Ecto neural progenitor cell (in vitro differentiated cells): Measurements from ENCODE around the gene GPC6.

ENCODE experiments used
- DNase-seq: peaks from one replicate; pipeline ENCODE4 v3.0.0-alpha.2; 2018; ENCODE audit warnings: low spot score

Gene GPC6

DNA sequence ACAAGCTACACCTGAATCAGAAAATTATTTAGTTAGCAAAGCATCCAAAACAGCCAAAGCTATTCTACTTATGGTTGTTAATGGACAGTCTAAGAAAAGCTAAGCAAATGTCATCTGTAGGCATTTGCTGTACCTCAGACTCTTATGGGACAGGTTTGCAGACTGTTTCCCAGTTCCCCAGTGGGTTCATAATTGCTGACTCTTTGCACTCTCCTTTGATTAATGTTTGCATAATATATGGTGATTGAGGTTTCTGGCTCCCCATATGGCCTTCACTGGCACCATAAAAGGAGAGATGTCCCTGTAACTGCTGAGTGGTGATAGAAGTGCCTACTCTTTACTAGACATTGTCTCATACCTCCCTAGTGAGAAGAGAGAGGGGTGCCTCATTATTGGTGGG is 142.1 kb downstream of the GPC6 start:
- DNase-seq: no peak

DNA sequence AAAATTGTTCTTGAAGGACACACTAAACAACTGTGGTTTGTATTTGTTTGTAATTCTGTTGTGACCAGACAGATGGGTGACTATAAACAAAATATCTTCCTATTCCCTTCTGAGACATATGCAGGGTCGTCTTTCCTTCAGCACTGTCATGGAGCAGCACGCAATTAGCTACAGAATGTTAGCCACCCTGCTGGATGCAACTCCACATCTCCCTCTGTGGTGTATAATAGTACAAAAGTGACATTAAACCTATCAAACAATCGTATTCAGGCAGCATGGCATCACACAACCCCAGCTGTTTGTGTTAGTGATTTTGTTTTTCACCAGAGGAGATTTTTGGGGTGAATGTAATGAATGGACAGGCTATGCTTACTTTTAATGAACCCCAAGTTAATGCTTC is 146.2 kb downstream of the GPC6 start:
- DNase-seq: no peak

DNA sequence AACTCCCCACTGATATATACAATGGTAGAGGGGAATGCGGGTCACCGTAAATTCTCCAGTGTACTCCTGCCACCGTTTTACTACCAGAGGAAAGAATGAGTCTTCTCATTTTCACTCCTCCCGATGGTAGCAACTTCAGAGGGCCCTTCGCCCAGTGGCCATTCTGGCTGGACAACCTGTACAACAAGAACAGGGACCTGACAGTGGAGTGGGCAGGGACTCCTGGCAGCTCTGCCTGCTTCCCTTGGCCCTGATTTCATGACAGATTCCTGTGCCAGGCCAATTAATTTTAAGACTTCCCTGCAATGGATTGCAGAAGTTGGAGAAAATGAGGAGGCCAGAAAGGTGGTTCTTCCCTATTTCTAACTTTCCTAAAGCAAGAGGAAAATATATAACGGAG is 148.9 kb downstream of the GPC6 start:
- DNase-seq: no peak

DNA sequence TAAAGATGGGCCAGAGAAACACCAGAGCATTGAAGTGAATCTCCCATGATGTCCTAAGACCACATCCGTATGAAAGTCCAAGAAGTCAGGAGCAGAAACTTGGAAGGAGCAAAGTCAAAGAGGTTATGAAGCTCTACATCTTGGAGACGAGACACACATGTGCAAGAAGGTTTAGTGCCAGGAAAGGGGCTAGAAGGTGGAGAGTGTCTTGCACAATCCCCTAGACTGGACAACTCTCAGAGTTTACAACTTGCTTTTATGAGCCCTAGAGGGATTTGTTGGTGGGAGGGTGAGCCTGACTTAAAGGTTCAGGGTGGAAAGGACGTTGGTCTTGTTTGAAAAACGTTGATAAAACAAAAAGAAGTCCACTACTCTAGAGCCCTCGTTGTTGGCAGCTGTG is 150.6 kb downstream of the GPC6 start:
- no peak for DNase-seq

DNA sequence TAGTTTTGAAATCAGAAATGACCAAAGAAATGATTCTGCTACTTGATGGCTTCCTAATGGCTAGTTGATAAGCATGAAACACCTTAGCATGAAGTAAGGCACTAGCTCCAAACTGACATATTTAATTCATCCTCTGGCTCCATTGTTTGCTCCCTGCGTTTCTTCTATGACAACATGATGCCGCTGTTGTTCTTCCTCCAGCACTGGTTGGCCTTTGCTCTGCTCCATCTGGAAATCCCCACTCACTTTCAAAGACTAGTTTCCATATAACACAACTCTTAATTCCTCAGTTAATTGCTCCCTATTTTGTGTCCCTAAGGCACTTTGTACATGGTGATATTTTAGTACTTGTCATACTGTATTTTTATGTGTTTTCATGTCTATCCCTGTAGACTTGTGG is 151.6 kb downstream of the GPC6 start:
- no peak for DNase-seq

DNA sequence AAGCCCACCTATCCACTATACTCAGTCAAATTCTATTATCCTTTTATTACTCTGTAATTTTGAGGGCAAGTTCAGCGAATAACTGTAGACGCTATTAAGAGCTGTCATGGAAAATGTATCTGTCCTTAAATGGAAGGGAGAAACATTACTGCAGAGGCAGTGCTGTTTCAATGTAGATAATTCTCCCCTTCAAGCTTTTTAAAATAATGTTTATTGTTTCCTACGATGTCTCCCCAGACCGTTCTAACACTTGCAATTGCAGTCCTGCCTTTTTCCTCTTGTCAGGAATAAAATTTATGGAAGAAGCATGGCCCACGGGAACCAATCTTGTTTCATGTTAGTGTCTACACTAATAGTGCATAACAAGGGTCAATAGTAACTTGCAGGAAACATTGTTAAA is 159.5 kb downstream of the GPC6 start:
- no peak for DNase-seq

DNA sequence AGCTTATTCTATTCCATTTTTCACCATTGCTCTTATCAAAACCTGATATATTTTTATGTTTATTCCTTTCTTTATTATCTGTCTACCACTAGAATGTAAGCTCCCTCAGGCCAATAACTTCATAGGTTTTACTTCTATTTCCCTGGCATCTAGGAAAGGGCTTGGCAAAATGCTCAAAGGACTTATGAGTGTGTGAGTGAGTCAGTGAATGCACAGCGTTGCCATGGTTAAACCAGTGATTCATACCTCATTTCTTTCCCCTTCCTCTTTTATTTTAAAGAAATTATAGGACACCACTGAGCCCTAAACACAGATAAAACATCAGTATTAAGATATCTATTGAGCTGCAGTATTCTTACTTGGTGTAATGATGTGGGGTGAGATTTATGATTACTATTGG is 162.1 kb downstream of the GPC6 start:
- no peak for DNase-seq

DNA sequence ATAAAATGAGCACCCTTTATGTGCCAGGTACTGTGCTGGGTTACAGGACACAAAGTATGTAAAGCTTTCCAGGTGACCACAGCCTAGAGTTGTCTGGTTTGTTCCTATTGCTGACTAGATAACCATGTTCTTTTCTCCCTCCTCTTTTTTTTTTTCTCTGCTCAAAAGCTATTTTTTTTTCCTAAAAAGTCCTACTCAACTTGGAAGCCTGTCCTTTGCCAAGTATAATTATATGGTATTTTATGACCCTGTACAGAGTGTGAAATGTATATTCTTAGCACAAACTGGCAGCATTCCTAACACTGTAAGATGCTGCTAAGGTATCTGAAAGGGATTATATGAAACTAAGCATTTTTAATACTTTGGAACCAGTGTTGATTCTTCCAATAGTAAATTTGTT is 171.0 kb downstream of the GPC6 start:
- no peak for DNase-seq

DNA sequence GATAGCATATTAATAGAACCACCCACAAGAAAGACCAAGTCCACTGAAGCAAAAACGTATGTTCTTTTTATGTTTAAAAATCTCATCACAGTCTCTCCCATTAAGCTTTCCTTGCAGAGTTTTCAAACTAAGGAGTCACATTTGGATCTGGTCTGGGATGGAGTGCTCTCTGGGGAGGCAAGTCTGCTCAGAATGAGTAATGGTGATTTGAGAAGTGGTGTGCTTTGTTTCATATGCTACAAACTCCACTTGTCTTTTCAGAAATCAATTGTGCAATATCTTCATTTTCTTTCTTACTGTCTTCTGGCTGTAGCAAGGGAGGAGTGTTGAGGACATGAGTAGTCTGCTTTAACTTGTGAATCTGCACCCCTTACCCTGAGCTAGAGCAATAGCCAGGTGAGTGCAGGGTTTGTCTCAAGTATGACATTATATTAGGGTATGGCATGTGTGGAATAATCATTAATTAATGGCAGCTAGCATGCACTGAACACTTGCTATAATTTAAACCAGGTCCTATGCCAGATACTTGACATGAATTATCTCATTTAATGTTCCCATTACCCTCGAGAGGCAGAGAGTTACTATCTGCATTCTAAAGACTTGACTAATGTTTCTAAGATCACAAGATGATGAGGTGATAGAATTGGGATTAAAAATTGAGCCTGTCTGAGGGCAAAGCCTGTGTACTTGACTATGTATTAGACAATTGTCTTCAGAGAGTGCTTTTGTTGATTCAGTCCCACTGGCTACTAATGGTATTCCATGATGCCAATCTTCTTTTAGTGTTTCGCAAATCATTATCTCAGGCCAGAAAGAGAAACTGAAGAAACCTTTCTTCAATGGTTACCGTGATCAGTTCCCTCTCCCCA is 171.8 kb downstream of the GPC6 start:
- no peak for DNase-seq

DNA sequence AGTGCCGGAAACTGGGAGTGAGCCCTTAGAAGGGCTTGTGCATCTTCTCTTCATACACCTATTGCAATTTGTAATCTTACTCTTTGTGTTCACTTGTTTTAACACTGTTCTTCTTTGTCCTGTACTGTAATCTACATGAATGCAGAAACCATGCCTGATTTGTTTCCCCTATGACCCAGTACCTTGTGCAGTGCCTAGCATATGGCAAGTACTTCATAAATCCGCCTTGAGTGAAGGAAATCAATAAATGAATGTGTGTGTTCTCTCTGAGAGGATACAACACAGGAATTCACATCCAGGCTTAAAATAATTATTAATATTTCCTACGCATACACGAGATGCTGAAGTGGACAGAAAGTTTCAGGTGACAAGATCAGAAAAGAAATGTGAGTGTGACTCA is 172.6 kb downstream of the GPC6 start:
- no peak for DNase-seq

DNA sequence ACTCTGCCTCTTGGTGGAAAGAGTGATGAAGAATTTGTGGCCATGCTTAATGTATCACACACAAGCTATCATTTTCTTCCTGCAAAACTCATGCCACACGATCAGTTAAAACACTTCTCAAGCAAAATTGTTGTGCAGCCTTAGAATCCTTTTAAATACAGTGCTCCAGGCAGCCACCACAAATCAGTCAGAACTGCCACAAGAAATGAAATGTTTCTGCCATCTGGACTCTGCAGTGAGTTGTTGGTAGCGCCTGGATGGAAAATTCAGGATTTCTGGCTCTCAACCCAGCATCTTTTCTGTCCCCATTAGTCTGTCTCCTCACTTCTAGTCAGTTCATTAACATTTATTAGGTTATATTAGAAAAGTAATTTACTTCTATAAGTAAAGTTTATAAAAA is 179.5 kb downstream of the GPC6 start:
- no peak for DNase-seq

DNA sequence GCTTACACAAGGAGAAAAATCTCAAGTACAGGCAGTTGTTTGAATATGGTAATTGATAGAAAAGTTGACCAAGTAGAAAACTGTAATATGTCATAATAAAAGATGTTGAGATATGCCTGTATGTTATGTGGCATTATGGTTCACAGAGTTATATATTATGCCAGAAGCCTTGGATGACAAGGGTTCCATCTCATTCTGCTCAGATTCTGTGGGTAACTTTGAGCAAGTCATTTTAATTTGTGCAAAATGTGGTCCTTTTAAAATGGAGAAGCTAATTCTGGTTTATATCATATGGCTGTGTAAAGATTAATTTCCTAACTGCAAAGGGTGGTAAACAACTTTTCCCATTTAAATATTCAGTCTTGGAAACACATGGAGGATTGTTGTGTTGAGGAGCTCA is 180.9 kb downstream of the GPC6 start:
- no peak for DNase-seq

DNA sequence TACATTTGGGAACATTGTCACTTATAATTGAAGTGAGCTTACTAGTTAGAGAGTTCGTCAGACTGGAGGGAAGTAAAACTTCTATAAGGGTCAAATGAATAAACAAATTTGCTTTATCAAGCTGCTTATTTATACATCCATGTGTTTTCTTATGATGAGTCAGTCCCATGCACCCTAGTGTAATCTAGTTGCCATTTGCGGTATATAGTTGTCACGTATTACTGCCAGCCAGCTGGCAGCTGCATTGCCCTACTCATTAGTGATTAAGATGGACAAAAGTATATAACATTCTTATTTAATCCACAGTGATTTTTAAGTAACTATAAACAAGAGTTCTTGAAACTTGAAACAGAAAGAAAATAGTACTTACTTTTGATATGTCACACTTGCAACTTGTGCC is 182.4 kb downstream of the GPC6 start:
- no peak for DNase-seq

DNA sequence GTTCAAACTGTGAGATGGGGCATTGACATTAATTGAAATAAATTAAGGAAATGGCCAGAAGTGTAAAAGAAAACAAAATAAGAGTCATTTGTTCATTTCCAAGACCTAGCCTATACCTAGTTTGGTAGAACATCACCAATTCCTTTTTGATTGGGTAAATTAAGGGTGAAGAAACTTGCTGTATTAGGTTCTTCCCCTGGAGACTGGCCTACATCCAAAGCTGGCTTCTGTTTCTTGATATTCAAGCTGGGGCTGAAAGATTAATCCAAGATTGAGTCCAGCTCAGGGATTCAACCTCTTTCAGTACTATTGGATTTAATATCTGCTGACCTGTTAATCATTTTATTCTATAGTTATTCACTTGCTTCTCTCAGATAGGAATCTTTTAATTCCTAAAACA is 183.2 kb downstream of the GPC6 start:
- no peak for DNase-seq

DNA sequence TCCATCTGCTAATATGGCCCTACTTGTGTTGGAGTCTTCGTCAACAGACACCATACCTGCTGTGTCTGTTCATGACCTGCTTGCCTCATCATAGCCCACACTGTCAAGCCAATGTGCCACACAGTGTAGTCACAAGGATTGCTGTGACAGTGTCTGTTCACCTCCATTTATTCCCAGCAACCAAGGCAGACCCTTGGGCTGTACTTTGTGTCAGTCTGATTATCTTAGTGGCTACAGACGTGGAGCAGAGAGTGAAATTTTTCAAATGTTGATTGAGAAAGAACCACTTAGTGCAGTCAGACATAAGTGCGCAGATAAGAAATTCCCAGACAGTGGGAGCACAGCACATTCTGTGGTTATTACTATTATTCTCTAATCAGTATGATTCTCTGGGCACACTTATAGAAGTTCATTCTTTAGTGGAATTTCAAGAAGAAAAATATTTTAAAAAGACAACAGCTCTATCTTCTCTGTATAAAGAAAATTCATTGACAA is 184.6 kb downstream of the GPC6 start:
- DNase-seq: no peak

DNA sequence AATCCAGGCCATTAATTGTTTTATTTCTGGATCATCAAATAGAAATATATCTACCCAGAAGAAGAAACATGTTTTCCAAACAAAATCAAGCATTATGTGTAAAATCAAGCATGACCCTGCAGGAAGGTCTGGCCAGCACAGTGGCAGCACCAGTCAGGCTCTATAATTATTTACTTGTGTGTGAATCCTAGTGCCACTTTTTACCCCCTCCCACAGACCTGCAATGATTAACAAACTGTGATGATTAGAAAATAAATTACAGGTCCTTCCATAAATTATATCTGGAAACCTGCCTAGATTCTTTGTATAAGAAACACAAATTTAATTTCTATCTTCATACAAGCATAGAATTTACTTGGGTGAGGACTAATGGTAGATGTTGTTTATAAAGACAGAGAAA is 186.1 kb downstream of the GPC6 start:
- DNase-seq: no peak

DNA sequence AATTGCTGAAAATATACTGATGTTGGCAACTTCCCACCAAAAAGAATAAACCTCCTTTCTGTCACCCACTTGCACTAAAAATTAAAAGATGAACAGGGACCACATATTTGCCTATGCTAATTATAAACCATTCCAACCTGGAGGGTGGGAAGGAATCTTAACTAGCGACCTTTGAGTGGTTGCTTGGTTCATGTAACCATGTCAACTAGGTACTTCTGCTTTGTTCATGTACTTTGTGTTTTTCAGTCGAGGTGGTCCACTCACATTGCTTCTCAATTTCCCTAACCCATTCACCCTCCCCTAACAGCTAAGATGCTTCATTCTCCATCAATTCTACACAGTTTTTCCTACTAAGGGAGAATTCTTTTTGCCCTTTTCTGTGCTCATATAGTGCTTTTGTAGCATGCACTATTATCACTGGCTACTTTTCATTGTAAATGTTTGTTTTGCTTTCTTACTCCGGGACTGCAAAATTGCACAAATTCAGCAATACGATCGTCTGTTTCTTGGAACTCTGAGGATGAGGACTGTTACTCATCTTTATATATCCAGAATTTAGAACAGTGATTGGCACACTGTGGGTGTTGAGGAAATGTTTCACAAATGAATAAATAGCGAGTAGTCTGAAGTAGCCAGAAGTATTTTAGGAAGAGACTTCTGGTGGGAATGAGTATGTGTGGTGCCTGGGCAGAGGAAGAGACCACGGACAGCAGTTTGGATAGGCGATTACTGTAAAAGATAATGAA is 187.5 kb downstream of the GPC6 start:
- DNase-seq: no peak

DNA sequence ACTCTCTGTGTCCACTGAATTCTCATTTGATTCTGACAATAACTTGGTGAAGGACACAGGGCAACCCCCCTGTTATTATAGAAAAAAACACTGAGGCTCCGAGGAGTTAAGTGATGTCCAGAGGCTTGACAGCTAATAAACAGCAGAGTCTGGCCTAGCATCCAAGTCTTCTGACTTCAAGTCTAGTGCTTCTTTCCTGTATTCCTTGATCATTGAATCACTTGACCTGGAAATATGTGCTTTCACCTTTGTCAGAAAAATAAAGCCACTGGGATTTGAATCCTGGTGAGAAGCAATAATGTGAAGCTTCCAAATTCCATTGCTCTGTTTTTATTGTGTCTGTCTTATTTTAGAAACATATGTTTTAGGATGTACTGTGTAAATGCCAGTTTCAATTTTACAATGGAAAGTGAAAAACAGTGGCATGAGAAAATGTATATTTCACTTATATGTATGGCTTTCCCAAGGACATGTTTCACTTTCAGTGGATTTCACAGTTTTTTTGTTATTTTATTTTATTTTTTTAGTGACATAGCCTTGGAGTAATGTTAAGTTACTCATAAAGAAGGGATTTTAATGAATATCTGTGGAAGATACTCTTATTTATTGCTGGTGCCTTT is 190.2 kb downstream of the GPC6 start:
- DNase-seq: no peak

DNA sequence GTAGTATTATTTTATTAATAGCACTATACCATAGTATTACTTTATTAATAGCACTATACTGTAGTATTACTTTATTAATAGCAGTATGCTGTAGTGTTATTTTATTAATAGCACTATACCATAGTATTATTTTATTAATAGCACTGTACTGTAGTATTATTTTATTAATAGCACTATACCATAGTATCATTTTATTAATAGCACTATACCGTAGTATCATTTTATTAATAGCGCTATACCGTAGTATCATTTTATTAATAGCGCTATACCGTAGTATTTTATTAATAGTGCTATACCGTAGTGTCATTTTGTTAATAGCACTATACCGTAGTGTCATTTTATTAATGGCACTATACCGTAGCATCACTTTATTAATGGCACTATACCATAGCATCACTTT is 191.8 kb downstream of the GPC6 start:
- DNase-seq: no peak

DNA sequence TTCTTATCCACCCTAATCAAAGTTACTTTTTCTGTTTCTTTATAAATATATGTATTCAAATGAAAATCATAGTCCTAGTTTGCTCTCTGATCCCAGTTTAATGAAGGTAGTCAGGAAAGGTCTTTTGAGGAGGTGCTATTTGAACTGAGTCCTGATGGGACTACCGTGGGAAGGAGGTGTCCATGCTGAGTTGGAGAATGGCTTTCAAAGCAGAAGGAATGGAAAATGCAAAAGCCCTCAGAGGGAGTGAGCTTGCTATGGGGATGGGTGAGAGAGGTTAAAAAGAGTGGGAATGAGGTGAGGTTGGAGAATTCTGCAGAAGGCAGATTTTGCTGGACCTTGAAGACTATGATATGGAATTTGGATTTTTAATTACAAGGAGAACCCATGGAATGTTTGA is 193.6 kb downstream of the GPC6 start:
- no peak for DNase-seq

DNA sequence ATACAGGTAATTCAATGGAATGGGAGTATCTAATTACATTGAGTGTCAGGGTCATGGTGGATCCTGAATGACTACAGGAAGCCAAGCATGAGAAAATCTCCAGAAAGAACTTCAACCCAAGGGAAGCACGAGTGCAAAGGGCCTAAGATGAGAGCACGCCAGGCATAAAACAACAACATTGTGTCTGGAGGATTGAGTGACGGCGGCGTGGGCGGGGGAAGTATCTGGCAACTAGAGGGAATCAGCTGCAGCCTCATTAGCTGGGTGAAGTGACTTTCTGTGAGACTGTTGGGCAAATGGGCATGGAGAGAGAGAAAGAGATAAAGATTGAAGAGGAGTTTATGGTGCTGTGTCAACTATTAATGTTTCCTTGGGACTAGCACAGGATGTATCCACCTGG is 194.3 kb downstream of the GPC6 start:
- no peak for DNase-seq

DNA sequence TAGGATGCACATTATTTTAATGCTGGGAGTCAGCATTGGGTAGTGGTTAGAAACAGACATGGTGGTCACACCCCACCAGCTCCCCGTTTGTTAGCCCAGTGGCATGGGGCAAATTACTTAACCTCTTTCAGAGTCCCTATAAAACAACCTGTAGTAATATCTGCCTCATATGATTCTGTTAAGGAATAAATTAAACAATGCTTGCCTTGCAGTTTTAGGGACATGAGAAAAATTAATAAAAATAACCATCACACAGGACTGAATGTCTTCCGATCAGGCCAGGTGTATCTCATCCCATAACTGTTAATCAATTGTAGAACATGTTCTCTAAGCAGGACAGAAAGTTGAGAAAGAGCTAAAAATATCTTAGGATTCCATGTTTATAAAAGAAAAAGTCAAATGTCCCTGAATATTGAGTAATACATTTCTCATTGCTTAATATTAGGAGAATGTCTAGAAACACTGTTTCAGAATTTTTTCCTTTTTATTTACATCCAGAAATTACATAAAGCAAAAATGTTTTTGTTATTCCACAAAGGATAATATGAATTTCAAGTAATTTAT is 196.5 kb downstream of the GPC6 start:
- no peak for DNase-seq

DNA sequence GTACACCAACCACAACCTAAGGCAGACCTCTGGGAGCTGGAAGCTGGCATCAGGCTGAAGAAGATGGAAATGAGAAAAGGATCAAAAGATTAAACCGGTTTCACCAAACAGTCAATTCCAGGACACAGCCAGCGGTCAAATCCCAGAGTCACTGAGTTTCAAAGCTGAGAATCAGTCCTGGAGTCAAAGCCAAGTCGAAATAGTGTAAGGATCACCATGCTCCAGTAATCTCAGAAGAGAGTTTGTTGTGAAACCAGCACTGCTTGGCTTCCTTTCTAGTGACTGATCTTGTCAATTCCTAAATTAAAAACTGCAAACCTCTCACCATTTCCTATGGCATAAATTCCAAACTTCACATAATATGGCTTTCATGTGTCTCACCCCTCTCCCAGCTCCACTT is 198.8 kb downstream of the GPC6 start:
- DNase-seq: no peak
